Gastroesophageal sphincter (tissue), 4 donors: ENCODE measurements around the gene AHDC1. TPM values are rescaled to one million over a fixed set of nuclear protein-coding genes. Genes with fewer than 3 reads are reported as not detected.

Experiments
- ATAC-seq: fragments of 150-250 bp; one replicate; pipeline ENCODE4 v1.9.1; 2016; ENCODE audit warnings: mild to moderate bottlenecking, moderate library complexity
- H3K27ac ChIP-seq, 4 donors: fragments of 200-600 bp; sonication (generic) in 3 of 4; 1 replicate in 3 of 4; 2 replicates in 1 of 4; pipeline ENCODE4 v1.5.1; 2016 to 2019
- H3K27me3 ChIP-seq: fragments of 200-600 bp; sonication (generic); one replicate; pipeline ENCODE4 v1.5.1; 2019
- H3K36me3 ChIP-seq, 2 donors: fragments of 200-600 bp; sonication (generic); one replicate each; pipeline ENCODE4 v1.5.1; 2019; ENCODE audit warnings: control low read depth in 1 of 2
- H3K4me1 ChIP-seq, 3 donors: fragments of 200-600 bp; sonication (generic); 1 replicate in 2 of 3; 2 replicates in 1 of 3; pipeline ENCODE4 v1.5.1; 2016 to 2019; ENCODE audit warnings: control low read depth in 2 of 3
- H3K4me3 ChIP-seq, 2 donors: fragments of 200-600 bp; sonication (generic); one replicate each; pipeline ENCODE4 v1.5.1; 2019; ENCODE audit warnings: mild to moderate bottlenecking in 1 of 2, moderate library complexity in 1 of 2
- H3K9me3 ChIP-seq, 3 donors: fragments of 200-600 bp; sonication (generic); one replicate each; pipeline ENCODE4 v1.5.1; 2017 to 2019; ENCODE audit warnings: control low read depth in 2 of 3
- CTCF ChIP-seq, 4 experiments: fragments of 200-600 bp in 2 of 4; fragments of 450-650 bp in 2 of 4; sonication (generic) in 1 of 4; IDR thresholded peaks; one replicate each; pipeline ENCODE4 v1.5.1; 2017 to 2019; ENCODE audit warnings: antibody characterized with exemption in 4 of 4, mild to moderate bottlenecking in 2 of 4, moderate library complexity in 2 of 4
- EP300 ChIP-seq: sonication (generic); formaldehyde crosslinking; IDR thresholded peaks from one replicate; pipeline ENCODE4 v1.6.1; 2017; ENCODE audit warnings: antibody characterized with exemption, mild to moderate bottlenecking
- POLR2A ChIP-seq, 2 donors: fragments of 450-650 bp; IDR thresholded peaks; one replicate each; pipeline ENCODE4 v1.6.1; 2017; ENCODE audit warnings: antibody characterized with exemption in 2 of 2, mild to moderate bottlenecking in 2 of 2, moderate library complexity in 1 of 2
- POLR2AphosphoS5 ChIP-seq: sonication (generic); formaldehyde crosslinking; IDR thresholded peaks from one replicate; pipeline ENCODE4 v1.6.1; 2017; ENCODE audit warnings: antibody characterized with exemption
- WGBS, 2 donors: methylation state at CpG; one replicate each; pipeline ENCODE4 v1.1.5; 2018; ENCODE audit warnings: low coverage in 1 of 2; 5-methylcytosine and 5-hydroxymethylcytosine counted together
- total RNA-seq, 4 donors: library from RNA; depleted of rRNA; stranded (reverse); fragments of >200 nt; gene quantifications; one replicate each; pipeline ENCODE4 v1.1.0, GENCODE V29; 2016

Gene AHDC1
- total RNA-seq, 4 donors from 2014 or later, result 18.2 to 50.3 (median 27.7) TPM

GRCh38 chr1:27559466-27560030, 44.4 kb downstream of the AHDC1 start:
- H3K4me3 ChIP-seq, result no peak overlapping the region
- peaks cover 34 to 100% (median 78%) of the 10 kb centered on the region in 3 donors for H3K4me1 ChIP-seq
- no peak for ATAC-seq
- no peaks in the 10 kb centered on the region for H3K27me3 ChIP-seq
- H3K36me3 ChIP-seq, result peaks cover 0 to 12% of the 10 kb centered on the region in 2 donors
- TF ChIP-seq CTCF (IDR thresholded peaks at IDR 0.05) (no peak), POLR2A (IDR thresholded peaks at IDR 0.05) (no peak), POLR2AphosphoS5 (no peak), EP300 (no peak)
- peak overlapping the region in 3 of 4 donors; percentile 89 to 98 (median 98) for H3K27ac ChIP-seq
- H3K9me3 ChIP-seq, result no peaks in the 10 kb centered on the region
- 53 to 71% methylated on average over 2 to 8 of the region's 8 CpGs for WGBS, 2 donors

- peaks cover 20 to 100% (median 65%) of the 10 kb centered on the region in 3 donors for H3K4me1 ChIP-seq
- H3K9me3 ChIP-seq, result no peaks in the 10 kb centered on the region
- ATAC-seq, result no peak
- peaks cover 0 to 17% of the 10 kb centered on the region in 2 donors for H3K36me3 ChIP-seq
- WGBS, 2 donors, result 7 to 27% methylated on average over 3 to 9 of the region's 11 CpGs
- H3K27me3 ChIP-seq, result no peaks in the 10 kb centered on the region
- H3K27ac ChIP-seq, result peak overlapping the region in 3 of 4 donors; percentile 91 to 98 (median 93)
- TF ChIP-seq EP300 (no peak), POLR2AphosphoS5 (no peak), CTCF (IDR thresholded peaks at IDR 0.05) (no peak), POLR2A (IDR thresholded peaks at IDR 0.05) (no peak)
- H3K4me3 ChIP-seq, result no peak overlapping the region
Observed at GRCh38 chr1:27557596-27558340, 46.2 kb downstream of the AHDC1 start.

- Histone ChIP-seq H3K27me3 (no peaks in the 10 kb centered on the region), H3K27ac (peak overlapping the region; percentile 25 to 98 (median 92)), H3K9me3 (no peaks in the 10 kb centered on the region), H3K4me3 (peak overlapping the region in 1 of 2 donors; percentile 42), H3K36me3 (peaks cover 0 to 25% of the 10 kb centered on the region in 2 donors), H3K4me1 (peaks cover 14 to 93% (median 57%) of the 10 kb centered on the region in 3 donors)
- no peak for TF ChIP-seq EP300
- TF ChIP-seq CTCF (IDR thresholded peaks at IDR 0.05), result peak in 3 of 4 experiments; percentile 93 to 97 (median 96)
- peak; percentile 40 for TF ChIP-seq POLR2AphosphoS5
- TF ChIP-seq POLR2A (IDR thresholded peaks at IDR 0.05), result no peak
- ATAC-seq, result peak; percentile 84
- WGBS, 2 donors, result 0 to 2% methylated on average over 2 to 11 of the region's 19 CpGs
Observed at GRCh38 chr1:27556781-27557595, 47.0 kb downstream of the AHDC1 start.

GRCh38 chr1:27556435-27556780, 47.5 kb downstream of the AHDC1 start:
- peak overlapping the region in 1 of 2 donors; percentile 4 for H3K4me3 ChIP-seq
- H3K36me3 ChIP-seq, result peaks cover 0 to 30% of the 10 kb centered on the region in 2 donors
- H3K27me3 ChIP-seq, result no peaks in the 10 kb centered on the region
- H3K9me3 ChIP-seq, result no peaks in the 10 kb centered on the region
- TF ChIP-seq EP300, result no peak
- no peak for TF ChIP-seq CTCF (IDR thresholded peaks at IDR 0.05)
- TF ChIP-seq POLR2AphosphoS5, result no peak
- TF ChIP-seq POLR2A (IDR thresholded peaks at IDR 0.05), result no peak
- peaks cover 14 to 87% (median 51%) of the 10 kb centered on the region in 3 donors for H3K4me1 ChIP-seq
- ATAC-seq, result no peak
- WGBS, 2 donors, result 53 to 54% methylated on average over 2 of the region's 2 CpGs
- peak overlapping the region; percentile 51 to 98 (median 92) for H3K27ac ChIP-seq
